Hair follicular keratinocyte (primary cell): ENCODE data around the gene TNFSF13. TPM values are rescaled to one million over a fixed set of nuclear protein-coding genes. Genes with fewer than 3 reads are reported as not detected.

Source experiments
- total RNA-seq: library from RNA; depleted of rRNA; stranded (reverse); fragments of >200 nt; gene quantifications from 2 replicates; pipeline ENCODE4 v1.2.3, GENCODE V29; 2015

The TNFSF13 gene
- 0.80 and 5.9 TPM in 2 replicates for total RNA-seq

GRCh38 chr17:7558544-7559319 lies at the start of gene TNFSF13:
Gene TNFSF13 (plus strand): TSS chr17:7558750. CDS start chr17:7559040, 290 bp downstream.

GRCh38 chr17:7548585-7549400 lies 9.8 kb upstream of the TNFSF13 start, which contains the start of gene TNFSF12:
Gene TNFSF12 (plus strand): TSS chr17:7549058. CDS start chr17:7549154, 96 bp downstream.

GRCh38 chr17:7561589-7562207 lies 3.1 kb downstream of the TNFSF13 start, which contains the start of gene SENP3:
Gene SENP3 (plus strand): TSS chr17:7561919. CDS start chr17:7563077, 1,158 bp downstream.

GRCh38 chr17:7579001-7579833 lies 20.7 kb downstream of the TNFSF13 start, which contains the start of gene CD68:
Gene CD68 (plus strand): TSS chr17:7579638. CDS start chr17:7579678, 40 bp downstream.

GRCh38 chr17:7583253-7584109 lies 24.9 kb downstream of the TNFSF13 start, which contains the start of gene MPDU1:
Gene MPDU1 (plus strand): TSS chr17:7583852. CDS start chr17:7583863, 11 bp downstream.

GRCh38 chr17:7589891-7590691 lies 31.5 kb downstream of the TNFSF13 start, which contains the start of gene SOX15:
Gene SOX15 (minus strand): TSS chr17:7590094. CDS start chr17:7589676, 418 bp downstream.

Other genes starting within 250 kb of the TNFSF13 start
- gene GPS2, start 243.4 kb upstream of the TNFSF13 start, total RNA-seq: 42.7 and 70.0 TPM in 2 replicates
- 6.2 and 10.9 TPM in 2 replicates for gene NEURL4, start 229.4 kb upstream of the TNFSF13 start, total RNA-seq
- 3.3 and 5.6 TPM in 2 replicates for gene ACAP1, start 222.2 kb upstream of the TNFSF13 start, total RNA-seq
- gene KCTD11, start 206.6 kb upstream of the TNFSF13 start, total RNA-seq: 6.0 and 13.0 TPM in 2 replicates
- gene TMEM95, start 203.6 kb upstream of the TNFSF13 start, total RNA-seq: not detected in 2 replicates
- gene TNK1, start 177.7 kb upstream of the TNFSF13 start, total RNA-seq: 3.8 and 7.7 TPM in 2 replicates
- 68.4 and 99.4 TPM in 2 replicates for gene PLSCR3, start 164.2 kb upstream of the TNFSF13 start, total RNA-seq
- gene TMEM256, start 154.7 kb upstream of the TNFSF13 start, total RNA-seq: 138 and 193 TPM in 2 replicates
- 2.4 and 6.1 TPM in 2 replicates for gene NLGN2, start 150.9 kb upstream of the TNFSF13 start, total RNA-seq
- gene SPEM1, start 138.4 kb upstream of the TNFSF13 start, total RNA-seq: not detected in 2 replicates
- not detected in 2 replicates for gene SPEM2, start 133.1 kb upstream of the TNFSF13 start, total RNA-seq
- gene SPEM3, start 129.9 kb upstream of the TNFSF13 start, total RNA-seq: not detected in 2 replicates
- gene TMEM102, start 123.3 kb upstream of the TNFSF13 start, total RNA-seq: 25.2 and 30.4 TPM in 2 replicates
- gene FGF11, start 119.2 kb upstream of the TNFSF13 start, total RNA-seq: 7.5 and 17.3 TPM in 2 replicates
- 9.8 and 14.8 TPM in 2 replicates for gene CHRNB1, start 113.7 kb upstream of the TNFSF13 start, total RNA-seq
- 25.9 and 36.8 TPM in 2 replicates for gene ZBTB4, start 79.1 kb upstream of the TNFSF13 start, total RNA-seq
- gene SLC35G6, start 77.3 kb upstream of the TNFSF13 start, total RNA-seq: not detected in 2 replicates
- 31.9 and 33.7 TPM in 2 replicates for gene POLR2A, start 74.4 kb upstream of the TNFSF13 start, total RNA-seq
- 8.8 and 10.3 TPM in 2 replicates for gene TNFSF12, start 9.7 kb upstream of the TNFSF13 start, total RNA-seq
- gene SENP3, start 3.2 kb downstream of the TNFSF13 start, total RNA-seq: 56.2 and 86.9 TPM in 2 replicates
- 23.4 and 57.7 TPM in 2 replicates for gene CD68, start 20.9 kb downstream of the TNFSF13 start, total RNA-seq
- gene MPDU1, start 25.1 kb downstream of the TNFSF13 start, total RNA-seq: 138 and 153 TPM in 2 replicates
- gene SOX15, start 31.3 kb downstream of the TNFSF13 start, total RNA-seq: 141 and 207 TPM in 2 replicates
- 39.6 and 41.3 TPM in 2 replicates for gene FXR2, start 56.1 kb downstream of the TNFSF13 start, total RNA-seq
- 25.8 and 43.2 TPM in 2 replicates for gene SAT2, start 69.1 kb downstream of the TNFSF13 start, total RNA-seq
- not detected in 2 replicates for gene SHBG, start 71.4 kb downstream of the TNFSF13 start, total RNA-seq
- gene ATP1B2, start 92.2 kb downstream of the TNFSF13 start, total RNA-seq: not detected in 2 replicates
- gene TP53, start 128.7 kb downstream of the TNFSF13 start, total RNA-seq: 42.5 and 54.0 TPM in 2 replicates
- 7.9 and 17.5 TPM in 2 replicates for gene WRAP53, start 129.7 kb downstream of the TNFSF13 start, total RNA-seq
- 0.65 and 3.2 TPM in 2 replicates for gene EFNB3, start 146.5 kb downstream of the TNFSF13 start, total RNA-seq
- 0.23 and 0.55 TPM in 2 replicates for gene DNAH2, start 159.0 kb downstream of the TNFSF13 start, total RNA-seq